Duodenal mucosa (tissue), 2 donors: ENCODE data around the gene TAF8.
A peak's percentile ranks its signal among the peaks of the same experiment; 100 is the strongest.

Experiments
- H3K27ac ChIP-seq: one replicate; pipeline ENCODE4 v1.7.0; 2013; ENCODE audit warnings: low read depth, low read length
- H3K27me3 ChIP-seq, 2 donors: one replicate each; pipeline ENCODE4 v1.7.0; 2013; ENCODE audit warnings: low read length in 2 of 2, control low read depth in 1 of 2; ENCODE audit not compliant: insufficient read depth in 2 of 2, control insufficient read depth in 1 of 2
- H3K36me3 ChIP-seq, 2 donors: one replicate each; pipeline ENCODE4 v1.7.0; 2013; ENCODE audit warnings: low read length in 2 of 2, control low read depth in 1 of 2; ENCODE audit not compliant: insufficient read depth in 2 of 2, control insufficient read depth in 1 of 2
- H3K4me1 ChIP-seq, 2 donors: one replicate each; pipeline ENCODE4 v1.7.0; 2013; ENCODE audit warnings: low read length in 2 of 2, control low read depth in 1 of 2; ENCODE audit not compliant: insufficient read depth in 2 of 2, control insufficient read depth in 1 of 2
- H3K4me3 ChIP-seq, 2 donors: one replicate each; pipeline ENCODE4 v1.7.0; 2013; ENCODE audit warnings: low read length in 2 of 2, low read depth in 1 of 2
- H3K9ac ChIP-seq, 2 donors: one replicate each; pipeline ENCODE4 v1.7.0; 2013; ENCODE audit warnings: low read length in 2 of 2, low read depth in 1 of 2
- H3K9me3 ChIP-seq, 2 donors: one replicate each; pipeline ENCODE4 v1.7.0; 2013; ENCODE audit warnings: low read length in 2 of 2, control low read depth in 1 of 2; ENCODE audit not compliant: control insufficient read depth in 1 of 2

The TAF8 gene

DNA sequence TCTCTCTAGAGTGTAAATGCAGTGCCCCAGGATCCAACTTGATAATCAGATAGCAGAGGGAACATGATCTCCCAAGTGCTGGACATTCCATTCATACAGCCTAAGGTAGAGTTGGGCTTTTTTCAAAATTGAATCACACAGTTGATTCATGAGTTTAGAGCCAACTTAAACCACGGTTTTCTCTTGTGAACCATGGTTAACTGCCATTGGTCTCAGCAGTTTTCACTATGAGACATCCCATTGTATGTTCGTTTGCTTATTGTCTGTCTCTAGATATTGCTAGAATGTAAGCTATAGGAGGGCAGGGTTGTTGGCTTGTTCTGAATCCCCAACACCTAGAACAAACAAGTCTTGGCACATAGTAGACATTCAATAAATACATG is 37.2 kb upstream of the TAF8 start:
- H3K4me3 ChIP-seq = no peak overlapping the region
- no peaks in the 10 kb centered on the region for H3K27me3 ChIP-seq
- peaks cover 12 to 20% of the 10 kb centered on the region in 2 donors for H3K4me1 ChIP-seq
- no peak overlapping the region for H3K9ac ChIP-seq
- no peak overlapping the region for H3K27ac ChIP-seq
- no peaks in the 10 kb centered on the region for H3K36me3 ChIP-seq
- H3K9me3 ChIP-seq = no peaks in the 10 kb centered on the region

DNA sequence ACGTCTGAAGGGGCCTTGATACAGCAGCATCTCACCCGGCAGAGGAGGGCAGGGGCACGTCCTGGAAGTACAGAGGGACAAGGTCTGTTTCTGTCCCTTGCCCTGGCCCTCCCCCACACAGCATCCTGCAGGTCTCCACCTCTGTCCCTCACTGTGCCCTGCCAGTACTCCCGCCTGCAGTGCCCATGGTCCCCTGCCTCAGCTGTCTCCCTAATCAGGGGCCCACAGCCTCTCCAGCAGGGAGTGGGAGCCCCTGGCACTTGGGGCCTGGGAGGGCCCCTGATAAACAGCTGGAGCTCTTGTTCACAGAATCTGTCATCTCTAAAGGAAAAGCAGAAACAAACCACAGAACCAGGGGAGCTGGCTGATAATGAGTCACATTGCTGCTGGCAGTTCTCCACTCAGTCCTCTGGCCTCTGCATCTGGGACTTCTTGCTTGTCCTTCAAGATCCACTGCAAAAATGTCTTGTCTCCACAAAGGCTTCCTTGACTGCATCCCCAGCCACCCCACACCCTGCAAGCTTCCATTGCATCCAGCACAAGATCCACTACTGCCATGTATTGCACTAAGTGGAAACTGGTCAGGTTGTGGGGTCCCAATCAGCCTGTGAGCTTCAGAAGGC is 33.2 kb upstream of the TAF8 start:
- Histone ChIP-seq H3K27me3 (no peaks in the 10 kb centered on the region), H3K27ac (no peak overlapping the region), H3K4me1 (peaks cover 0 to 9% of the 10 kb centered on the region in 2 donors), H3K9me3 (no peaks in the 10 kb centered on the region), H3K36me3 (no peaks in the 10 kb centered on the region), H3K4me3 (no peak overlapping the region), H3K9ac (no peak overlapping the region)

- H3K27me3 ChIP-seq = no peaks in the 10 kb centered on the region
- H3K4me3 ChIP-seq = no peak overlapping the region
- no peaks in the 10 kb centered on the region for H3K9me3 ChIP-seq
- no peak overlapping the region for H3K9ac ChIP-seq
- H3K27ac ChIP-seq = no peak overlapping the region
- H3K36me3 ChIP-seq = no peaks in the 10 kb centered on the region
- H3K4me1 ChIP-seq = peaks cover 5 to 9% of the 10 kb centered on the region in 2 donors
These were observed 29.4 kb upstream of the TAF8 start for GRCh38 chr6:42020967-42021366.

GRCh38 chr6:42021847-42022754 is 28.2 kb upstream of the TAF8 start:
- H3K27ac ChIP-seq = no peak overlapping the region

DNA sequence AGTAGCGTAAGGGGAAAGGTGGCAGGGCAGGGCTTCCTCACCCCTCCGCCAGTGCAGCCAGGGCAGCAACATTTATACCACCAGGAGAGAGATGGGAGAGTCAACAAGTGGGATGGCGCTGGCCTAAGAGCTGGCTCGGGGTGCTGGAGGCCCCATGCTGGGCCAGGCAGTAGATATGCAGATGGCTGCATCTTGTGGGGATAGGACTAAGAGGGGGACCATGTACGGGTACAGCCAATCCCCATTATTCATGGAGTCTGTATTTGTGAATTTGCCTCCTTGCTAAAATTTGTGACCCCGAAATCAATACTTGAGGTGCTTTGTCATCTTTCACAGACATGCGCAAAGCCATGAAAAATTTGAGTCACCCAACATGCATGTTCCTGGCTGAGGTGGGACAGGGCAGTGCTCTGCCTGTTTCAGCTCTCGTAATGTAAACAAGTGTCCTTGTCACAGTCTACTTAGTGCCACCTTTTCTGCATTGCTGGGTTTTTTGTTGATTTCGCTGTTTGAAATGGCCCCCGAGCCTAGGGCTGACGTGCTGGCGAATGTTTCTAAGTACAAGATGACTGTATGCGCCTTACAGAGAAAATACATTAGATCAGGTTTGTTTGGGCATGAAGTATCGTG is 27.5 kb upstream of the TAF8 start:
- Histone ChIP-seq H3K27me3 (no peaks in the 10 kb centered on the region), H3K9ac (no peak overlapping the region), H3K9me3 (no peaks in the 10 kb centered on the region), H3K4me3 (no peak overlapping the region), H3K4me1 (peaks cover 0 to 5% of the 10 kb centered on the region in 2 donors), H3K36me3 (no peaks in the 10 kb centered on the region), H3K27ac (no peak overlapping the region)

More at GRCh38 chr6:42021847-42022754, 28.2 kb upstream of the TAF8 start:
- H3K4me1 ChIP-seq = peaks cover 5% of the 10 kb centered on the region in 2 donors
- no peaks in the 10 kb centered on the region for H3K36me3 ChIP-seq
- H3K9me3 ChIP-seq = no peaks in the 10 kb centered on the region
- no peak overlapping the region for H3K9ac ChIP-seq
- no peak overlapping the region for H3K4me3 ChIP-seq
- no peaks in the 10 kb centered on the region for H3K27me3 ChIP-seq

DNA sequence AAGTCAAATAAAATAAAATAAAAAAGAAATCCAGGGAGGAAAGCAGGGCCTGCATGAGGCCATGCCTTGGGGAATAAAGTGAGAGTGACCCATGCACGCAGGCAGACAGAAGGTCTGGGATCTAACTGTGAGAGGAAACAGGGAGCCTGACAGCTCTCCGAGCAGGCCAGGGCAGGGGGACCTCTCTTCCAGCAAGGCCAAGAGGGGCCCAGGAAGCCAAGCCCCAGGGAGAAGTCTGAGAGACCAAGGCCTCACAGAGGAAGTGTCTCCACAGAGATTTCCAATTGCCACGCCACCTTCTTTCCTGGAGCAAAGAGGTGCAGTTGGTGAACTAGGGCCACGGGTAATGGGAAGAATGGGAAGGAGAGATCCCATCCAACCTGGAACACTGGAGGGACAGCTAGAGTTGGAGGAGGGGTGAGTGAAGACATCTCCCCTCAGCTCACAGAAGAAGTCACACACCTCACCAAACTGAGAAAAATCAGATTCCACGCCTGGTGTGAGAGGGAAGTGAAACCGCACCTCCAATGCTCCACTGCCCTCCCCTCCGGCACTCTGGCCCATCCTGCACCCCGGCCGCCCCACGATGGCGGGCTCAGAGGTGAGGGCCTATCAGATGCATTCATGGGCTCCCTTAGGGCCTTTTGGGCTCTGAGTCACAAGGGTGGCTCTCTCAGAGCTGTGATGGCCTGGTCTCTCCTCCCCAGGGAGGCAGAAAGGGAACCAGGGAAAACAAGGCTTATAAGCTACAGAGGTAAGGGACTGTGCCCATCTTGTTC is 25.1 kb upstream of the TAF8 start:
- H3K9ac ChIP-seq = no peak overlapping the region
- no peak overlapping the region for H3K27ac ChIP-seq
- peaks cover 10 to 13% of the 10 kb centered on the region in 2 donors for H3K4me1 ChIP-seq
- no peaks in the 10 kb centered on the region for H3K9me3 ChIP-seq
- no peaks in the 10 kb centered on the region for H3K36me3 ChIP-seq
- no peaks in the 10 kb centered on the region for H3K27me3 ChIP-seq
- no peak overlapping the region for H3K4me3 ChIP-seq

GRCh38 chr6:42025845-42026243 is 24.5 kb upstream of the TAF8 start:
- Histone ChIP-seq H3K4me3 (no peak overlapping the region), H3K27me3 (no peaks in the 10 kb centered on the region), H3K9ac (no peak overlapping the region), H3K9me3 (no peaks in the 10 kb centered on the region), H3K27ac (no peak overlapping the region), H3K4me1 (peaks cover 15 to 19% of the 10 kb centered on the region in 2 donors), H3K36me3 (no peaks in the 10 kb centered on the region)

- H3K9ac ChIP-seq = no peak overlapping the region
- no peak overlapping the region for H3K4me3 ChIP-seq
- no peaks in the 10 kb centered on the region for H3K9me3 ChIP-seq
- H3K4me1 ChIP-seq = peaks cover 22 to 25% of the 10 kb centered on the region in 2 donors
- no peak overlapping the region for H3K27ac ChIP-seq
- H3K27me3 ChIP-seq = no peaks in the 10 kb centered on the region
- H3K36me3 ChIP-seq = no peaks in the 10 kb centered on the region
These were observed 23.8 kb upstream of the TAF8 start for GRCh38 chr6:42026540-42026939.

DNA sequence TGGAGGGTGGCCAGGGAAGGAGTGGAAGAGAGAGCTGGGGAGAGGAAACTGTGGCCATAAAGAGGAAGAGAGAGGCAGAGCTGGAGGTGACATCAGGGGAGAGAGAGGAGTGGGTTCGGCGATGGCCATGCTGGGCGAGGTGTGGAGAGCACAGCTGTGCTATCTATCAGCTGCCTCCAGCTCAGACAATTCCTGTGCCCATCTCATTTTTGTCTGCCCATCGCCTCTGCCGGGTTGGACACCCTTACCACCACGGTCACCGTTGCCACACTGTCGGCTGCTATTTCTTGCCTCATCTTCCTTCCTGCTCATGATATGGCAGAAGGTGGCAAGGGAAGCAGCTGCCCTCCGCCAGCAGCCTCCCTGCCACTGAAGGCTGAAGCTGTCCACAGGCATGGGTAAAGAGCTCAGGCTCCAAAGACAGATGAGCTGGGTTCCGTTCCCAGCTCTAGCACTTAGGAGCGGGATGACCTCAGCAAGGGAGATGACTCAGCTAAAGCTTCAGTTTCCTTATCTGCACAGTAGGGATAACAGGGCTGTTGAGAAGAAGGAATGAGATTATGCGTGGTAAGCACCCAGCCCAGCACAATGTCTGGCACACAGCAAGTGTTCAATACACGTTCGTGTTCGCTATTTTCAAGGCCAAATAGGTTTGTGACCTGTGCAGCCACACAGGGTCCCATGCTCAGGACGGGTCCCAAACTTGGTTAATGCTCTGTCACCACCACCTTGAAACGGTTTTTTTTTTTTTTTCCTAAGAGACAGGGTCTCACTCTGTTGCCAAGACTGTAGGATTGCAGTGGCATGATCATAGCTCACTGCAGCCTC is 21.9 kb upstream of the TAF8 start:
- peak overlapping the region; percentile 2 to 11 for H3K4me3 ChIP-seq

More for the DNA sequence above, 21.9 kb upstream of the TAF8 start:
- H3K27ac ChIP-seq = no peak overlapping the region
- no peaks in the 10 kb centered on the region for H3K27me3 ChIP-seq
- H3K4me1 ChIP-seq = peaks cover 19 to 22% of the 10 kb centered on the region in 2 donors
- H3K9ac ChIP-seq = no peak overlapping the region
- no peaks in the 10 kb centered on the region for H3K36me3 ChIP-seq
- no peaks in the 10 kb centered on the region for H3K9me3 ChIP-seq
